ENCODE measurements around the gene CDC45.

CDC45 gene

GRCh38 chr22:19469421-19469820 lies 10.3 kb upstream of the CDC45 start:
- DNase-seq: no peak

- no peak for DNase-seq
Observed at GRCh38 chr22:19470010-19470409, 9.7 kb upstream of the CDC45 start.

GRCh38 chr22:19471572-19471971 lies 8.1 kb upstream of the CDC45 start:
- no peak for DNase-seq

- DNase-seq: no peak
Observed at GRCh38 chr22:19472233-19472632, 7.5 kb upstream of the CDC45 start.

- no peak for DNase-seq
Observed at GRCh38 chr22:19473578-19473977, 6.1 kb upstream of the CDC45 start.

GRCh38 chr22:19476023-19476422 lies 3.7 kb upstream of the CDC45 start:
- DNase-seq: no peak

- DNase-seq: no peak
Observed at GRCh38 chr22:19477321-19478044, 2.2 kb upstream of the CDC45 start.

- no peak for DNase-seq
Observed at GRCh38 chr22:19478045-19478900, 1.4 kb upstream of the CDC45 start.

- peak; percentile 70 for DNase-seq
Observed at GRCh38 chr22:19478901-19479354, 792 bp upstream of the CDC45 start, which contains the start of gene UFD1. Gene UFD1 (minus strand): TSS chr22:19479193. CDS start chr22:19479085, 108 bp downstream.

GRCh38 chr22:19480173-19480568 lies 451 bp downstream of the CDC45 start:
- DNase-seq: no peak

GRCh38 chr22:19480789-19481188 lies 1.1 kb downstream of the CDC45 start:
- DNase-seq: no peak

- DNase-seq: no peak
Observed at GRCh38 chr22:19482297-19482696, 2.6 kb downstream of the CDC45 start.

GRCh38 chr22:19483481-19484244 lies 3.9 kb downstream of the CDC45 start:
- DNase-seq: no peak

- no peak for DNase-seq
Observed at GRCh38 chr22:19488285-19488684, 8.6 kb downstream of the CDC45 start.

GRCh38 chr22:19488884-19489843 lies 9.4 kb downstream of the CDC45 start:
- no peak for DNase-seq

- DNase-seq: no peak
Observed at GRCh38 chr22:19490628-19491230, 11.0 kb downstream of the CDC45 start.

GRCh38 chr22:19492504-19493174 lies 12.9 kb downstream of the CDC45 start:
- DNase-seq: no peak

- DNase-seq: no peak
Observed at GRCh38 chr22:19494001-19494560, 14.4 kb downstream of the CDC45 start.

GRCh38 chr22:19494676-19495173 lies 15.0 kb downstream of the CDC45 start:
- no peak for DNase-seq

- peak; percentile 10 for DNase-seq
Observed at GRCh38 chr22:19495562-19496323, 16.0 kb downstream of the CDC45 start.
